Uterus (tissue), 2 donors: ENCODE results near the gene ASB10.

Source experiments
- CTCF ChIP-seq, 4 experiments: fragments of 200-600 bp in 2 of 4; fragments of 450-650 bp in 2 of 4; sonication (generic) in 2 of 4; IDR thresholded peaks; one replicate each; pipeline ENCODE4 v1.5.1; 2016 to 2019; ENCODE audit warnings: antibody characterized with exemption in 4 of 4, mild to moderate bottlenecking in 2 of 4, moderate library complexity in 1 of 4
- POLR2A ChIP-seq, 2 donors: fragments of 450-650 bp; IDR thresholded peaks; one replicate each; pipeline ENCODE4 v1.6.1; 2016; ENCODE audit warnings: antibody characterized with exemption in 2 of 2, mild to moderate bottlenecking in 1 of 2, moderate library complexity in 1 of 2

GRCh38 chr7:151138153-151138851 is 48.7 kb downstream of the ASB10 start:
- TF ChIP-seq CTCF (IDR thresholded peaks at IDR 0.05): no peak
- no peak for TF ChIP-seq POLR2A (IDR thresholded peaks at IDR 0.05)
